ENCODE measurements around the gene PLPP4. TPM values are rescaled to one million over a fixed set of nuclear protein-coding genes. Genes with fewer than 3 reads are reported as not detected.

Gene PLPP4
- total and polyA plus RNA-seq, 2 donors from 2014 or later = 6.4 to 11.2 TPM

DNA sequence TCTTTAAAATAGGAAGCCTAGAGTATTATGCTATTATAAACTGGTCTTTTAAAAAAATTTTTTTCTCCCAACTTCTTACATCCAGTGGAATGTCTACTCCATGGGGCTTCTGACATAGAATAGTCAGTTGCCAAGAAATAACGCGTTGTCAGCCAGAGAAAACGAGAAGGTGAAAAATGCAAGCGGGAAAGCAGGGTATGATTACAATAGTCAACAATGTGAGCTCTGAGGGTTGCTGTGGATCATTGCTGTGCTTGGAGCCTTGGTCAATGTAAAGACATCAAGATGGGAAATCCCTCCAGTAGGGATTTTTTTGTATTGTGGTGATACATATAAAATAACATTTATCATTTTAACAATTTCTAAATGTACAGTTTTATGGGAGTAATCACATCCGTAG is 27.6 kb upstream of the PLPP4 start:
- H3K4me3 ChIP-seq (ENCODE audit: low read length in 3 of 3) = no peak overlapping the region
- H3K4me1 ChIP-seq (ENCODE audit: control insufficient read depth in 2 of 3, insufficient read depth in 2 of 3, low read depth in 1 of 3, low read length in 3 of 3) = no peaks in the 10 kb centered on the region
- H3K27ac ChIP-seq (ENCODE audit: low read depth in 2 of 2, low read length in 2 of 2) = no peak overlapping the region
- H3K27me3 ChIP-seq (ENCODE audit: control insufficient read depth, insufficient read depth, low read length) = no peaks in the 10 kb centered on the region
- DNase-seq = no peak
- intact Hi-C loops (cut with DNase I) = no loop called here
- no peak for FAIRE-seq
- H3K36me3 ChIP-seq (ENCODE audit: control insufficient read depth in 2 of 3, insufficient read depth in 3 of 3, low read length in 3 of 3) = no peaks in the 10 kb centered on the region
- TF ChIP-seq, protein P1, sequence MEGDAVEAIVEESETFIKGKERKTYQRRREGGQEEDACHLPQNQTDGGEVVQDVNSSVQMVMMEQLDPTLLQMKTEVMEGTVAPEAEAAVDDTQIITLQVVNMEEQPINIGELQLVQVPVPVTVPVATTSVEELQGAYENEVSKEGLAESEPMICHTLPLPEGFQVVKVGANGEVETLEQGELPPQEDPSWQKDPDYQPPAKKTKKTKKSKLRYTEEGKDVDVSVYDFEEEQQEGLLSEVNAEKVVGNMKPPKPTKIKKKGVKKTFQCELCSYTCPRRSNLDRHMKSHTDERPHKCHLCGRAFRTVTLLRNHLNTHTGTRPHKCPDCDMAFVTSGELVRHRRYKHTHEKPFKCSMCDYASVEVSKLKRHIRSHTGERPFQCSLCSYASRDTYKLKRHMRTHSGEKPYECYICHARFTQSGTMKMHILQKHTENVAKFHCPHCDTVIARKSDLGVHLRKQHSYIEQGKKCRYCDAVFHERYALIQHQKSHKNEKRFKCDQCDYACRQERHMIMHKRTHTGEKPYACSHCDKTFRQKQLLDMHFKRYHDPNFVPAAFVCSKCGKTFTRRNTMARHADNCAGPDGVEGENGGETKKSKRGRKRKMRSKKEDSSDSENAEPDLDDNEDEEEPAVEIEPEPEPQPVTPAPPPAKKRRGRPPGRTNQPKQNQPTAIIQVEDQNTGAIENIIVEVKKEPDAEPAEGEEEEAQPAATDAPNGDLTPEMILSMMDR (IDR thresholded peaks at IDR 0.05; ENCODE audit: borderline replicate concordance, extremely low read depth, insufficient read depth) = no peak
- no peak overlapping the region for H3K9ac ChIP-seq (ENCODE audit: low read length in 3 of 3)
- no peaks in the 10 kb centered on the region for H3K9me3 ChIP-seq (ENCODE audit: control insufficient read depth in 2 of 3, insufficient read depth in 1 of 3, low read length in 3 of 3)

DNA sequence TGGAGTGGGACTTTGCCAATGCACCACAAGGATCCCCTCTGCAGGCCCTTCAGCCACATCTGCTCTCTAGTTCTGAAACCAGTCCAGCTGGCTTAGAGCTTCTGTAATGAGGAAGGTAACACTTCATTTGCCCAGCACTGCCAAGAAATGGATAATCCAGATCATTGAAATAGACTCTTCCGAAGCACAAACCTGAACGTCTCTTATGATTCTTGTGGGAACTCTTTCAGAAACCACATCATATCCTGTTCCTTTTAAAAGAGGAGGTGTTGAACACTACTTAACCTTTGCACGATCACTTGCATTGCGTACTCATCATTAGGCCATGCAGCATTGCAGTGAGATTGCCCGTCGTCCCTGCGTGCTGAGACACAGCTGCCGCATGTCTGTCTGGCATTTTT is 25.8 kb upstream of the PLPP4 start:
- FAIRE-seq = no peak
- H3K4me1 ChIP-seq (ENCODE audit: control insufficient read depth in 2 of 3, insufficient read depth in 2 of 3, low read depth in 1 of 3, low read length in 3 of 3) = no peaks in the 10 kb centered on the region
- H3K4me3 ChIP-seq (ENCODE audit: low read length in 3 of 3) = no peak overlapping the region
- H3K27ac ChIP-seq (ENCODE audit: low read depth in 2 of 2, low read length in 2 of 2) = no peak overlapping the region
- no peak overlapping the region for H3K9ac ChIP-seq (ENCODE audit: low read length in 3 of 3)
- H3K9me3 ChIP-seq (ENCODE audit: control insufficient read depth in 2 of 3, insufficient read depth in 1 of 3, low read length in 3 of 3) = no peaks in the 10 kb centered on the region
- DNase-seq = no peak
- TF ChIP-seq, protein P1 (IDR thresholded peaks at IDR 0.05; ENCODE audit: borderline replicate concordance, extremely low read depth, insufficient read depth) = no peak
- no peaks in the 10 kb centered on the region for H3K27me3 ChIP-seq (ENCODE audit: control insufficient read depth, insufficient read depth, low read length)
- no peaks in the 10 kb centered on the region for H3K36me3 ChIP-seq (ENCODE audit: control insufficient read depth in 2 of 3, insufficient read depth in 3 of 3, low read length in 3 of 3)
- intact Hi-C loops (cut with DNase I) = no loop called here

DNA sequence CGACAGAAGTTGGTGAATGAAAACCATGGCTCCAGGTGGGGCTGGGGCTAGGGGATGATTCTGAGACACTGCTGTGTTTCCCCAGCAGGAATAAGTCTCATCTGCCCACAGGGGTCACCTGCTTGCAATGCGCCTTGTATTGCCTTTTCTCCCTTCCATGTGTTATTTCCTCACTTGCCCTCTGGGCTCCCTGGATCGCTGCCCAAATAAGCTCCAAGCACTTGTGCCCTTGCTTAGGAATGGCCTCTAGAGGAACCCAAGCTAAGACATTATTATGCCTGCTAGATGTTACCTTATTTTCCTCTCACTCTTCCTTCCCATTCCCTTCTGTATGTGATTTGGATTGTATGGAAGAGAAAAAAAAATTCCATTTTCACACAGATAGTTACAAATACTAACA is 24.8 kb upstream of the PLPP4 start:
- no peak overlapping the region for H3K9ac ChIP-seq (ENCODE audit: low read length in 3 of 3)
- no peak for DNase-seq
- no peak overlapping the region for H3K4me3 ChIP-seq (ENCODE audit: low read length in 3 of 3)
- H3K36me3 ChIP-seq (ENCODE audit: control insufficient read depth in 2 of 3, insufficient read depth in 3 of 3, low read length in 3 of 3) = no peaks in the 10 kb centered on the region
- intact Hi-C loops (cut with DNase I) = no loop called here
- no peaks in the 10 kb centered on the region for H3K27me3 ChIP-seq (ENCODE audit: control insufficient read depth, insufficient read depth, low read length)
- no peak overlapping the region for H3K27ac ChIP-seq (ENCODE audit: low read depth in 2 of 2, low read length in 2 of 2)
- H3K9me3 ChIP-seq (ENCODE audit: control insufficient read depth in 2 of 3, insufficient read depth in 1 of 3, low read length in 3 of 3) = no peaks in the 10 kb centered on the region
- H3K4me1 ChIP-seq (ENCODE audit: control insufficient read depth in 2 of 3, insufficient read depth in 2 of 3, low read depth in 1 of 3, low read length in 3 of 3) = no peaks in the 10 kb centered on the region
- TF ChIP-seq, protein P1 (IDR thresholded peaks at IDR 0.05; ENCODE audit: borderline replicate concordance, extremely low read depth, insufficient read depth) = no peak
- FAIRE-seq = no peak

DNA sequence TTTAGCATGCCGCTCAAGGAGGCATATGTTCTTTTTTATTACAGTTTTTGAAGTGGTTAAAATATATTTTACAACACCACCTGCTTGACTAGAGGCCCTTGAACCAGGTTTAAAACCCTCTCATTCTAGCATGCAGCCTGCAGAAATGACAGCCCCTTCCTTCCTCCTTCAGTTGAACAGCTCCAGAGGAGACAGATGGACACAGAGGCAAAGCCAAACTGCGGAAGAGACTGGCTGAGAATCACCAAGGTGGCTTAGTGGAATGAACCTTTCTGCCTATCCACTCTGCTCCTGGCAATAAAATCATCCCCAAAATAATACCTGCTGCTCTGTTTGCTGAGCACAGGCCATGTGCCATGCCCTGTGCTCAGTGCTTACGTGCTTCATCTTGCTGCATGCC is 23.9 kb upstream of the PLPP4 start:
- TF ChIP-seq, protein P1 (IDR thresholded peaks at IDR 0.05; ENCODE audit: borderline replicate concordance, extremely low read depth, insufficient read depth) = no peak
- Histone ChIP-seq H3K9ac (ENCODE audit: low read length in 3 of 3) (no peak overlapping the region), H3K4me3 (ENCODE audit: low read length in 3 of 3) (no peak overlapping the region), H3K4me1 (ENCODE audit: control insufficient read depth in 2 of 3, insufficient read depth in 2 of 3, low read depth in 1 of 3, low read length in 3 of 3) (no peaks in the 10 kb centered on the region), H3K27ac (ENCODE audit: low read depth in 2 of 2, low read length in 2 of 2) (no peak overlapping the region), H3K36me3 (ENCODE audit: control insufficient read depth in 2 of 3, insufficient read depth in 3 of 3, low read length in 3 of 3) (no peaks in the 10 kb centered on the region), H3K27me3 (ENCODE audit: control insufficient read depth, insufficient read depth, low read length) (no peaks in the 10 kb centered on the region), H3K9me3 (ENCODE audit: control insufficient read depth in 2 of 3, insufficient read depth in 1 of 3, low read length in 3 of 3) (no peaks in the 10 kb centered on the region)
- intact Hi-C loops (cut with DNase I) = no loop called here
- FAIRE-seq (no peak), DNase-seq (no peak)

All from kidney (tissue), 14 donors.